ENCODE measurements around the gene NDOR1.
A peak's percentile ranks its signal among the peaks of the same experiment; 100 is the strongest.

The NDOR1 gene

DNA sequence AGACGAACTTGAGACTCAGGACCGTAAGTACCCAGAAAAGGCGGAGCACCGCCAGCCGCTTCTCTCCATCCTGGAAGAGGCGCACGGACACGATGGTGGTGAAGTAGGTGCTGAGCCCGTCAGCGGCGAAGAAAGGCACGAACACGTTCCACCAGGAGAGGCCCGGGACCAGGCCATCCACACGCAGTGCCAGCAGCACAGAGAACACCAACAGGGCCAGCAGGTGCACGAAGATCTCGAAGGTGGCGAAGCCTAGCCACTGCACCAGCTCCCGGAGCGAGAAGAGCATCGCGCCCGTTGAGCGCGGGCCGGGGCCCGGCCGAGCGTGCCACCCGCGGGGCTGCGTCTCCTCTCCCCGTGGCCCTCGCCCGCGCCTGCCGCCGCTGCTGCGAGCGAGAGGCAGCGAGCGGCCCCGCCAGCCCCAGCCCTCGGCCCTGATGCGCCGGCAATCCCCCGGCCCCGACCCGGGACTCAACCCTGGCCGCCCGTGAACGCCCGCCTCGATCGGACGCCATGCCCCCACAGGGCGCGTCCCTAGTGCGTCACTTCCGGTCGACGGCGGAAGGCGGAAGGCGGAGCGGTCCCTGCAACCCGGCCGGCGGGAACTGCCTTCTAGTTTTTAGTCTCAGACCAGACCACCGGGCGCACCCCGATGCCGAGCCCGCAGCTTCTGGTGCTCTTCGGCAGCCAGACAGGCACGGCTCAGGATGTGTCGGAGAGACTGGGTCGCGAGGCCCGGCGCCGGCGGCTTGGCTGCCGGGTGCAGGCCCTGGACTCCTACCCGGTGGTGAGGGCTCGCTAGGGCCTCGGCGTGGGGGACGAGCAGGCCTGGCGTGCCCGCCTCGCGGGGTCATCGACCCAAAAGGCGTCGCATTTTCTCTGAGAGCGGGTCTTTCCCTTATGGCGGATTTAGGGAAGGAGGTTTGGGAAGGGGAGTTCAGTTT is at the start of gene NDOR1, which contains the start of gene TMEM203:
Gene NDOR1, plus strand, starts transcription at position 575 of the 944 bp plus-strand sequence. Its CDS starts 78 bp downstream, at position 653.
Gene TMEM203, minus strand, starts transcription at position 523 of the 944 bp plus-strand sequence. Its CDS starts 234 bp downstream, at position 289.
- peak; percentile 93 for DNase-seq

DNA sequence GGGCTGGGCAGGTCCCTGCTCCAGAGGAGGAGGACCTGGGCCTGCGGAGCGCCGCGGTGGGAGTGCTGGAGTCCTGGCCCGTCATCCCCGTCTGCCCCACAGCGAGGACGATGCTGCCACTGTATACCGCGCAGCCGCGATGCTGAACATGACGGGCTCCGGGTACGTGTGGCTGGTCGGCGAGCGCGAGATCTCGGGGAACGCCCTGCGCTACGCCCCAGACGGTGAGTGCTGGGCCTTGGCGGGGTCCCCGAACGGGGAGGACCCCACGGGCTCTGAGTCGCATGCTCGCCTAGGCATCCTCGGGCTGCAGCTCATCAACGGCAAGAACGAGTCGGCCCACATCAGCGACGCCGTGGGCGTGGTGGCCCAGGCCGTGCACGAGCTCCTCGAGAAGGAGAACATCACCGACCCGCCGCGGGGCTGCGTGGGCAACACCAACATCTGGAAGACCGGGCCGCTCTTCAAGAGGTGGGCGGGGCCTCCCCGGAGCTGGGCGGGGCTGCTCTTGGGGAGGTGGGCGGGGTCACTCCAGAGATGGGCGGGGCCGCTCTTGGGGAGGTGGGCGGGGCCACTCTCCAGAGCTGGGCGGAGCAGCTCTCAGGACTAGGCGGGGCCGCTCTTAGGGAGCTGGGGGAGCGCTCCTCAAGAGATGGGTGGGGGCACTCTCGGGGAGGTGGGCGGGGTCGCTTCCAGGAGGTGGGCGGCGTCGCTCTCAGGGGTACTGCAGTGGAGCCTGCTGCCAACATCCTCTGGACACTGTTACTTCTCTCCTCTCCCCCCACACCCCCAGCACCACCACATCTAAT is 48.7 kb upstream of the NDOR1 start:
- DNase-seq = peak; percentile 50

DNA sequence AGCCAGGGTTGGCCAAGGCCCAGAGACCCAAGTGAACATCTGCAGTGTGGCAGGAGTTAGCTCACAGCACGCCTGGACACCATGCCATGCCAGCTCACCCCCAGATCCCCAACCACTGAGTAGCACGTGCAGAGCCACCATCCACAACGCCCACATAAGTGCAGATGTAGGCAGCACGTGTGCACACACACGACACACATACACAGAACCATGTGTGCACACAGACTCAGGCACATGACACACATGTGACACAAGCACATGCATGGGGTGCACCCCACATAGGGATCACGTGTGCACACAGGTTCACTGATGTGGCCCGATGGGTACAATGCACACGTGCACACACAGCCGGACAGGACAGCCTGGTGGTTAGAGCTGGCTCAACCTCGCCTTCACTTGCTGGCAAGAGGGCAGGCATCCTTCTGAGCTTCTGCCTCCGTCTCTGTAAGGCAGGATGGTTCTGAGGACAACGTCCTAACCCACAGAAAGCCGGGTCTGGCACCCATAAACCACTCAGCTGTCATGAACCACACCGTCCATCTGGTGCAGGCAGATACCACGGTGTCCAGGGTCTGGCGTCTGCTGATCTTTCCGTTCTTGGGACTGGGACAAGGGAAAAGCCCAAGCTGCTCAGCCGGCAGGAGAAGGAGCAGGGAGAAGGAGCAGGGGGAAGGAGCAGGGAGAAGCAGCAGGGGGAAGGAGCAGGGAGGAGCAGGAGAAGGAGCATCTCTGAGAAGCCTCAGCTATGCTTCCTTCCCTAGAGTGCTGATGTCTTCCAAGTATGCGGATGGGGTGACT is 47.7 kb upstream of the NDOR1 start:
- no peak for DNase-seq

DNA sequence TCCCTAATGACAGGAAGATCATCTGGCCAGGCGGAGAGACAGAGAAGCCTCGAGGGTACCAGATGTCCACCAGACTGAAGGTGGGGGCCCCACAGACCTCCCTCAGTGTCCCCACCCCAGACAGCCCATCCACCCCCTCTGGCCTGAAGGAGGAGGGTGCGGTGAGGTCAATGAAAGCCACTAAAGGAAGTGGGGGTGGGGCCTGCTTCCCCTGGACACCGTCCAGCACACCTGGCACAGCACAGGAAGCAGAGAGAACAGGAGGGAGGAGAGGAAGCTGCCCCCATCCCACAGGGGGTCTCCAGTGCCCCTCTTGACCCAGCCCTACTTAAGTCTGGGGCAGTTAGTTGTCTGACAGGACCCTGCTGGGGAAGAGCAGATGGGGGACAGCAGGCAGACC is 46.9 kb upstream of the NDOR1 start:
- no peak for DNase-seq

DNA sequence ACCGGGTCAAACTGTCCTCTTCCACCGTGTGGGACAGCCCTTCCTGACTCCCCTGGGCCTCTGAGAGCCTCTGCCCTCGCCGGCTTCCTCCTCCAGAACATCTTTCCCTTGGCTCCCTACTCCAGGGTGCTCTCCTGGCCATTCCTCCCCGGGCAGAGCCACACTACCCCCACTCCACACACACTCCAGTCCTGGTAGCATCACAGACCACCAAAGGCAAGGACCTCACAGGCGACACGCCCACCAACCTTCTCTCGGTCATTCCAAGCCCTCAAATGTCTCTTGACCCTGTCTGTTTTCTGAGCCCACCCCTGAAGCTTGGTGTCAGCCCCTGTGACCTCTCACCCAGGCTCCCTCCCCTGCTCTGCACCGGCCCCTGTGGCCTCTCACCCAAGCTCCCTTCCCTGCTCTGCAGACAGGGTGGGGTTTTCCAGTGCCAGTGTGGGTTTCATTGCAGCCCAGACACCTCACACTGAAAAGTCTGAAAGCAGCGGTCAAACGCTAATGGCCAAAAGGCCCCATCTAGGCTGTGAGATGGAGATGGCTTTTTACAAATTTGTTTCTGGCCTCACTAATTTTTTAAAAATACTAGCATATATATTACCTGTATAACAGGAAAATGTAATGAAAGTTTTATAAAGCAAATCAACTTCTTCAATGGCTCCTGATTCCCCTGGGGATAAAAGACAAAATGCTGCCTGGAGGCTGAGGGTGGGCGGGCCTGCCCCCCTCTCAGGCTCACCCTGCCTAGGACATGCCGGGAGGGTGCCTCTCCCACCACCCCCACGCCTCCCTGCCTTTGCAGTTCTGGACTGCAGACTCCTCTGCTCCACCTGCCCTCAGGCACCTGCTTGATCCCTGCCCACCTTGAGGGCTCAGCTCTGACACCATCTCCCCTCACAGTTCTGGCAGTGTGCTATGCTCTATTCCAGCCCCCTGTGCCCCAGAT is 46.1 kb upstream of the NDOR1 start:
- no peak for DNase-seq

DNA sequence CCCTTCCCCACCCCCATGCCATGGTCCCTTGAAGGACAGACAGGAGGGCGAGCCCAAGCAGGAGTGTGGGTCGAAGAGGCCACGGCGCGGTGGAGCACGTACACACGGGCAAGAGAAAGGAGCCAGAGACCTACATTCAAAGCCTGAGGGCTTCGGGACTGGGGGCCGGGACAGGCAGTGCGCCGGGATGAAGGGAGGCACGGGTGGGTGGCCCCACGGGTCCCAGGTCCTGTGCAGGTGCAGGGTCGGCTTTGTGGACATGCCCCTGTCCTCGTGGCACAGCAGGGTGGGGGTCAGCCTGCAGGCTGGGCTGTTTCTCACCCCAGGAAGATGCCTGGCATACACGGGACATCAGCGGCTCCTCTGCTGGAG is 45.5 kb upstream of the NDOR1 start:
- DNase-seq = no peak

DNA sequence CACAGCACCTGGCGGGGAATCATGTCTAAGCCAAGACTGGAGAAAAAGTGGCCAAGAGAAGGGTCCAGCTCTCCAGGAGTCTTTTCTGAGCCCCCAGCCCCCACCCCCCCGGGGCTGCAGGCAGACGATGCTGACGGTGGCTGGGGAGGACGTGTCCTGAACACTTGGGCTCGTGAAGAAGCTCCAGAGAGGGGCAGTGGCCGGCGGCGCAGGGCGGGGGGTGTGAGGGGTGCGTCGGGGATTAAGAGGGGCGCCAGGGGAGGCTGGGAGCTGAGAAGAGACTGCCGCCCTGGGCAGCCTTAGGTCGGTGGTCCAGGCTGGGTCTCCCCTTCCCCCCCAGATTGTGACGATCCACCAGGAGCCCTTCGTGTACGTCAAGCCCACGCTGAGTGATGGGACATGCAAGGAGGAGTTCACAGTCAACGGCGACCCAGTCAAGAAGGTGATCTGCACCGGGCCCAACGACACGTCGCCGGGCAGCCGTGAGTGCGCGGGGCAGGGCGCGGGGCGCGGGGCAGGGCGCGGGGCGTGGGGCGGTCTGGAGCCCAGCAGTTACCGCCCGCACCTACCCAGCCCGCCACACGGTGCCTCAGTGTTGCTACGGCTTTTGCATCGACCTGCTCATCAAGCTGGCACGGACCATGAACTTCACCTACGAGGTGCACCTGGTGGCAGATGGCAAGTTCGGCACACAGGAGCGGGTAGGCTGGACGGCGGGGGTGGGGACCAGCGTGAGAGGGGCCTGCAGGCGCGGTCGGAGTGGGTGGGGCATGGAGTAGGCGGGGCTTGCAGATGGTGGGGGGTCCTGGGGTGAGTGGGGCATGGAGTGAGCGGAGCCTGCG is 44.6 kb upstream of the NDOR1 start:
- DNase-seq = no peak

DNA sequence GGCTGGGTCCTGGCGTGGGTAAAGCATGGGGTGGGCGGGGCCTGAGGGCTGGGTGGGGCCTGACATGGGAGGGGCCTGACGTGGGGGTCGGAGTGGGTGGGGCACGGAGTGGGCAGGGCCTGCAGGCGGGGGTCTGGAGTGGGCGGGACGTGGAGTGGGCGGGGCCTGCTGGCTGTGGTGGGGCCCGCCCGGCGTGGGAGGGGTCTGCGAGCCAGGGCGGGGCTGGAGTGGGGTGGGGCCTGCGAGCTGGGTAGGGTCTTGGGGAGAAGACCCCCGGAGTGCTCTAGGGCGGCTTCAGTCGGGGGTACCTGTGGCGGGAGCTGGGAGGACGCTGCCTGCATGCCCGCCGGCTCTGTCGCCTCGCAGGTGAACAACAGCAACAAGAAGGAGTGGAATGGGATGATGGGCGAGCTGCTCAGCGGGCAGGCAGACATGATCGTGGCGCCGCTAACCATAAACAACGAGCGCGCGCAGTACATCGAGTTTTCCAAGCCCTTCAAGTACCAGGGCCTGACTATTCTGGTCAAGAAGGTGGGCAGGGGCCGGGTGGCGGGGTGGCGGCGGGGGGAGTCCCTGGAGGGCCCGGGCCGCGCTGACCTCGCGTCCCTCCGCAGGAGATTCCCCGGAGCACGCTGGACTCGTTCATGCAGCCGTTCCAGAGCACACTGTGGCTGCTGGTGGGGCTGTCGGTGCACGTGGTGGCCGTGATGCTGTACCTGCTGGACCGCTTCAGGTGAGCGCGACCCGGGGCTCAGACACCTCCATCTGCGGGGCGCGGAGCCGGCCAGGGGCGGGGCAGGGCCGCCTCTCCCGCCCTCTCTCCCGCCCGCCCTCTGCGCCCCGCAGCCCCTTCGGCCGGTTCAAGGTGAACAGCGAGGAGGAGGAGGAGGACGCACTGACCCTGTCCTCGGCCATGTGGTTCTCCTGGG is 43.7 kb upstream of the NDOR1 start:
- DNase-seq = no peak

DNA sequence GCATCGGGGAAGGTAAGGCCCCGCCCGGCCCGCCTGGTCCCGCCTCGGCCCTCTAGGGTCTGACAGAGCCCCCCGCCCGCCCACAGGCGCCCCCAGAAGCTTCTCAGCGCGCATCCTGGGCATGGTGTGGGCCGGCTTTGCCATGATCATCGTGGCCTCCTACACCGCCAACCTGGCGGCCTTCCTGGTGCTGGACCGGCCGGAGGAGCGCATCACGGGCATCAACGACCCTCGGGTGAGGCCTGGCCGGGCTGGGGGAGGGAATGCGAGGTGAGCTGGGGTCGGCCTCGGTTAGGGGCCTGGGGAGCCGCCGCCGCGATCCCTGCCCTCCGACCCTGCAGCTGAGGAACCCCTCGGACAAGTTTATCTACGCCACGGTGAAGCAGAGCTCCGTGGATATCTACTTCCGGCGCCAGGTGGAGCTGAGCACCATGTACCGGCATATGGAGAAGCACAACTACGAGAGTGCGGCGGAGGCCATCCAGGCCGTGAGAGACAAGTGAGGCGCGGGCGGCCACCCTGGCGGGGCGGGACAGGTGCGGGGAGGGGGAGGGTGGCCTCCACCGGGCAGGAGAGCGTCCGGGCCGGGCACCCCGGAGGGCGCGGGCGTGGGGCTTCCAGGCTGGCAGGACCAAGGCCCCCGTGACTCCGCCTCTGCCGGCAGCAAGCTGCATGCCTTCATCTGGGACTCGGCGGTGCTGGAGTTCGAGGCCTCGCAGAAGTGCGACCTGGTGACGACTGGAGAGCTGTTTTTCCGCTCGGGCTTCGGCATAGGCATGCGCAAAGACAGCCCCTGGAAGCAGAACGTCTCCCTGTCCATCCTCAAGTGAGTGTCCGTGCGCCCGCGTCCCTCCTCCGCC is 42.8 kb upstream of the NDOR1 start:
- peak; percentile 43 for DNase-seq

DNA sequence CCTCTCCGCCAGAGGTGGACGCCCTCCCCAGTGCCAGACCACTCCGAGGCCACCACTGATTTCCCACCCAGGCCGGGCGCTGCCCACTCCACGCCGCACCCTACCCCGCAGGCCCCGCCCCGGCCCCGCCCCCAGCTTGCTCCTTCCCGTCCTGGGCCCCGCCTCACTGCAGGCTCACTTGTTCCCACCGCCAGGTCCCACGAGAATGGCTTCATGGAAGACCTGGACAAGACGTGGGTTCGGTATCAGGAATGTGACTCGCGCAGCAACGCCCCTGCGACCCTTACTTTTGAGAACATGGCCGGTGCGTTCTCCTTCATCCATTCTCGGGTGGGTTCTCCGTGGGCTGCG is 42.2 kb upstream of the NDOR1 start:
- no peak for DNase-seq

DNA sequence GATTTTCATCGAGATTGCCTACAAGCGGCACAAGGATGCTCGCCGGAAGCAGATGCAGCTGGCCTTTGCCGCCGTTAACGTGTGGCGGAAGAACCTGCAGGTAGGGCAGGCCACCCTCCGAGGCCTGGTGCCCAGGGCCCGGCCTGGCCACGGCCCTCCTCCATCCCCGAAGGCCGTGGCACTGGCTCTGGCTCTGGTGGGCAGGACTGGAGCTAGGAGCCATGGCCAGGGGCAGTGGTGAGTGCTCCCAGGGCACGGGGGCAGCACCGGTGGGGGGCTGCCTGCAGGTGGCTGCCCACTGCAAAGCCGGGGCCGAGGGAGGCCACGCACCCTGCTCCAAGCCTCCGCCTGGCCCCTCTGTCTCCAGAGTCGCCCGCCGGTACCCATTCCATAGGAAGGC is 41.7 kb upstream of the NDOR1 start:
- DNase-seq = no peak

DNA sequence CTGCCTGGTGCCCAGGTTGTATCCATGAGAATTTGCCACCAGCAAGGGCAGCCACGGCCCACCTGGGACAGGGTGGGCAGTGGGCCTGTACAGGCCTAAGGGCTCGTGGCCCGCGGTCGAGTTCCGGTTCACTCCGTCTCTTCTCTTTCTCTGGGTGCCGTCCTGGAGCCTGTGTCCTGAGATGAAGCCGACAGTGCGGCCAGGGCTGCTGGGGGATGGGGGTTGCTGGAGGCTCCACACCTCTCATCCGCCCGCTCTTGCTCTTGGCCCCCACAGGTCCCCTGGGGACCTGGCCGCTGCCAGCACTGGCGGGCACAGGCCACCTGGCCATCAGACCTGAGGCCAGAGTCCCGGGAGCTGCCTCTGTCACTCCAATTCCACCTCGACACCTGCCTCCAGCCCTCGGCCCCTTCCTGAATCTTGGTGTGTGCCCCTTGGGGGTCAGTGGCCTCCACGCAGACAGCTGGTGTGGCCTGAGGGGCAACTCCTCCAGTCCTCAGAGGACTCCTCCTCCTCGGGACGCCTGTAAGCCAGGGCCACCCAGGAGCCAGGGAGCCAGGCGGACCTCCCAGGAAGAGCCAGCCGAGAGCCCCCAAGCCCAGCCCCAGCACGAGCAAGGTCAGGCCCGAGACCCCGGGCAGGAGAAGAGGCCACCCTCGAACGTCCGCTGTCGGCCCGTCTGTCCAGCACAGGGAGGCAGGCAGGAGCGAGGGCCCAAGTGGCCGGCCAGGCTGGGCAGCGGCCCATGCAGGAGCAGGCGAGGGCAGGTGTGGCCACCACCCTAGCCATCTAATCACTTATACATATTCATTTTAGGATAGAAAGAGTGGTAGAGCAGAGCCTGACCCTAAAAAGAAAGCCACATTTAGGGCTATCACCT is 40.9 kb upstream of the NDOR1 start:
- no peak for DNase-seq

DNA sequence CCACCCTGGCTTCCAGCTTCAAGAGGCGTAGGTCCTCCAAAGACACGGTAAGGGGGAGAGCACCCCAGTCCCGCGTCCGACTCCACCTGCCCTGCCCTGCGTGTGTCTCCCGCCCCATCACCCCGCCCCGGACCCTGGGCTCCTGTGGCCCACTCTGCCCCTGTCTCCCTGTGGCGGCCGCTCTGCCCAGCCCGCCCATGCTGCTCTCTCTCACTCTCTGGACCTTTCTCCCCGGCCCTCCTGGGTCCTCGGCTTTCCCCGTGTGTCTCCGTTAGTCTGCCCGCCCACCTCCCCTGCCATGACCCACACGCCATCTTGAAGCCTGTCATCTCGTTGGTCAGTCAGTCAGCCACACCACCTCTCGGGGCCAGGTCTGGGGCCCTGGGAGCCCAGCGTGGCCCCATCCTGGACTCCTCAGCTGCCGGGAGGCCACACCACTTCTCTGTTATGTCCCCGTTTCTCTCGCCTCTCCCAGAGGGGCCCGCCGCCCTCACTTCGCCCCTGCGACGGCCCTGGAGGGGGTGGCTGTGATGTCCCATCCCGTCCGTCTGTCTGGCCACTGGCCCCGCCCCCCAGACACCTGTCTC is 40.2 kb upstream of the NDOR1 start:
- no peak for DNase-seq

DNA sequence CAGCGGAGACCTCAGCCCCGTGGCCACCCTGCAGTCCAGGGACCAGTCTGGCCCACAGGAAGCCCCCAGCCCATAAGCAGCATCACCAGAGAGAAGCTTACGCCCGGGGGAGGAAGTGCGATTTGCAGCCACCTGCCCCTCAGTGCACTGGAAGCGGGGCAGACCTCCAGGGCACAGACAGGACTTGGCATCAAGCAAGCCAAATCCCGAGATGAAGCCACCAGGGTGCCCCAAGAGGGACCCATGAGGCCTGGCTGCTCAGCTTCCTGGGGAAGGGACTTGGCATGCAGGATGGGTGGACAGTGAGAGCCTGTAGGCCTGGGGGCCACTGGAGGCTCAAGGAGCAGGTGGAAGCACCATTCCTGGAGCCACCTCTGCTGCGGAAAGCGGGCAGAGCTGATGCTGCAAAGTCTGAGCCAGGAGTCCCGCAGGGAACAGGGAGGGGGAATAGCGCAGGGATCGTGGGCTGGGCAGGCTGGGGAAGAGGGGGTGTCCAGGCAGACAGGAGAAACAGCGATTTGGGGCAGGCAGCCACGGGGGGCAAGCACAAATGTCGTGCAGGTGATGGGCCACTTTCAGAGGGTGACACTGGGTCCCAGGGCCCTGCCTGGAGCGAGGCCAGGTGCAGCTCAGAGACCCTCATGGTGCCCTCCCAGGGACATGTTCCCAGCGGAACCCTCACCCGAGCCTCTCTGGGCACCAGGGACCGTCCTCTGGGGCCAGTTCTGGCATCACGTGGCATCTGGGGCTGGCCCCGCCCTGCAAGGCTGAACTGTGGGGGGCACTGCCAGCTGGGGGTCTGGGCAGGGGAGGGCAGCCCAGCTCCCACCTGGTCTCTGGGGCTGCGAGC is 38.9 kb upstream of the NDOR1 start:
- no peak for DNase-seq

DNA sequence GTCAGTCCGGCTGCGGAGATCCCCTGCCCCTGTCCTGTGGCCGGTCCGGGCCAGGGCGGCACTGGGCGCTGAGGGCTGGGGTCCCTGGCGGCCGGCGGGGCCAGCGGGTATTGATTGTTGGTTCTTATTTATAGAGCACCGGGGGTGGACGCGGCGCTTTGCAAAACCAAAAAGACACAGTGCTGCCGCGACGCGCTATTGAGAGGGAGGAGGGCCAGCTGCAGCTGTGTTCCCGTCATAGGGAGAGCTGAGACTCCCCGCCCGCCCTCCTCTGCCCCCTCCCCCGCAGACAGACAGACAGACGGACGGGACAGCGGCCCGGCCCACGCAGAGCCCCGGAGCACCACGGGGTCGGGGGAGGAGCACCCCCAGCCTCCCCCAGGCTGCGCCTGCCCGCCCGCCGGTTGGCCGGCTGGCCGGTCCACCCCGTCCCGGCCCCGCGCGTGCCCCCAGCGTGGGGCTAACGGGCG is 38.2 kb upstream of the NDOR1 start:
- no peak for DNase-seq
